KMS-11 (cell line): ENCODE data around the gene FAM168A.

Experiments
- H2AFZ ChIP-seq: fragments of 200-600 bp; sonication (generic); 2 replicates; pipeline ENCODE4 v1.6.1; 2016; ENCODE audit warnings: antibody characterized with exemption, mixed run types, low read depth
- H3K27ac ChIP-seq: fragments of 200-600 bp; sonication (generic); 2 replicates; pipeline ENCODE4 v1.6.1; 2016; ENCODE audit warnings: mild to moderate bottlenecking, mixed run types
- H3K27me3 ChIP-seq: fragments of 200-600 bp; sonication (generic); 2 replicates; pipeline ENCODE4 v1.6.1; 2017; ENCODE audit warnings: mild to moderate bottlenecking, low read depth, mixed run types, moderate library complexity; ENCODE audit not compliant: insufficient read depth
- H3K36me3 ChIP-seq: fragments of 200-600 bp; sonication (generic); 2 replicates; pipeline ENCODE4 v1.6.1; 2017; ENCODE audit warnings: mild to moderate bottlenecking, mixed run types; ENCODE audit not compliant: insufficient read depth
- H3K4me1 ChIP-seq: fragments of 200-600 bp; sonication (generic); 2 replicates; pipeline ENCODE4 v1.6.1; 2016; ENCODE audit warnings: mild to moderate bottlenecking, low read depth, mixed run types; ENCODE audit not compliant: poor library complexity, severe bottlenecking
- H3K4me2 ChIP-seq: fragments of 200-600 bp; sonication (generic); 2 replicates; pipeline ENCODE4 v1.7.0; 2016; ENCODE audit warnings: mild to moderate bottlenecking, mixed run types
- H3K4me3 ChIP-seq: fragments of 200-600 bp; sonication (generic); IDR thresholded peaks from 2 replicates; pipeline ENCODE4 v1.6.1; 2017; ENCODE audit warnings: low read depth, low read length, mixed read lengths; ENCODE audit not compliant: insufficient read depth
- H3K79me2 ChIP-seq: fragments of 200-600 bp; sonication (generic); 2 replicates; pipeline ENCODE4 v1.6.1; 2016; ENCODE audit warnings: low read depth, mixed run types; ENCODE audit not compliant: insufficient read depth
- H3K9ac ChIP-seq: fragments of 200-600 bp; sonication (generic); 2 replicates; pipeline ENCODE4 v1.6.1; 2016; ENCODE audit warnings: mild to moderate bottlenecking, mixed run types
- H4K20me1 ChIP-seq: fragments of 200-600 bp; sonication (generic); 2 replicates; pipeline ENCODE4 v1.6.1; 2016; ENCODE audit warnings: mild to moderate bottlenecking, mixed run types; ENCODE audit not compliant: insufficient read depth
- TF ChIP-seq, protein P1 (sequence below): fragments of 200-600 bp; sonication (generic); conservative IDR thresholded peaks from 2 replicates; pipeline ENCODE4 v1.6.1; 2017; ENCODE audit warnings: low read depth, mild to moderate bottlenecking, antibody characterized with exemption, low read length, moderate library complexity, mixed read lengths

FAM168A gene

DNA sequence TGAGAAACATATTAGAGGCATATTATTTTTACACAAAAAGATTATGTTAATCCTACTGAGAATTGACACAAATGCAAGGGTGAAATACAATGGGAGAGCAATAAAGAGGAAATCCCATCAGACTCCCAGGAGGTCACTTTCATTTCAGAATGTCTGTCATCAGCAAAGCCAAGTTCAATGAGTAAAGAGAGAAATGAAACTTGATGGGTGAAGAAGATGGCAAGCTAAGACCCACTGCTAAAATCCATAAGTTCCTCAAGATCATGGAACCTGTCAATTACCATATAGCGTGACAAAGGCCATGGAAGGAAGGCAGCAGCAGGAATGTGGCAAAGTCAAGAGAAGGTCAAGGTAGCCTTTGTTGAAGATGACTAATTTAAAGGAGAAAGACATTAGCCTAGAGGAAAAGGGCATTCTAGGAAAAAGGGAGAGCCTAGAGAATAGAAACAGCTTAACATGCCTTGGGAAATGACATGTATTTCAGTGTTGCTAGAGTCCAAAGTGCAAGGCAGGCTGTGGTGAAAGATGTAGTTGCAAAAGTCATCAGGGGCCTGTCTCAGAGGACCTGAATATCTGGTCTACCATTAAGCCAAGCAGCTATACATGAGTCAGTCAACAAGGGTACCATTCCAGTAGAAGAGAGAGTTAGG is 43.1 kb downstream of the FAM168A start:
- H3K27ac ChIP-seq: no peak overlapping the region
- no peak overlapping the region for H3K4me3 ChIP-seq
- TF ChIP-seq, protein P1, sequence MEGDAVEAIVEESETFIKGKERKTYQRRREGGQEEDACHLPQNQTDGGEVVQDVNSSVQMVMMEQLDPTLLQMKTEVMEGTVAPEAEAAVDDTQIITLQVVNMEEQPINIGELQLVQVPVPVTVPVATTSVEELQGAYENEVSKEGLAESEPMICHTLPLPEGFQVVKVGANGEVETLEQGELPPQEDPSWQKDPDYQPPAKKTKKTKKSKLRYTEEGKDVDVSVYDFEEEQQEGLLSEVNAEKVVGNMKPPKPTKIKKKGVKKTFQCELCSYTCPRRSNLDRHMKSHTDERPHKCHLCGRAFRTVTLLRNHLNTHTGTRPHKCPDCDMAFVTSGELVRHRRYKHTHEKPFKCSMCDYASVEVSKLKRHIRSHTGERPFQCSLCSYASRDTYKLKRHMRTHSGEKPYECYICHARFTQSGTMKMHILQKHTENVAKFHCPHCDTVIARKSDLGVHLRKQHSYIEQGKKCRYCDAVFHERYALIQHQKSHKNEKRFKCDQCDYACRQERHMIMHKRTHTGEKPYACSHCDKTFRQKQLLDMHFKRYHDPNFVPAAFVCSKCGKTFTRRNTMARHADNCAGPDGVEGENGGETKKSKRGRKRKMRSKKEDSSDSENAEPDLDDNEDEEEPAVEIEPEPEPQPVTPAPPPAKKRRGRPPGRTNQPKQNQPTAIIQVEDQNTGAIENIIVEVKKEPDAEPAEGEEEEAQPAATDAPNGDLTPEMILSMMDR: no peak
- no peaks in the 10 kb centered on the region for H3K27me3 ChIP-seq
- no peak overlapping the region for H3K4me2 ChIP-seq
- H3K9ac ChIP-seq: no peak overlapping the region
- H3K4me1 ChIP-seq: peaks cover 4% of the 10 kb centered on the region
- no peaks in the 10 kb centered on the region for H3K79me2 ChIP-seq
- no peaks in the 10 kb centered on the region for H3K36me3 ChIP-seq
- H4K20me1 ChIP-seq: no peaks in the 10 kb centered on the region
- H2AFZ ChIP-seq: no peak overlapping the region

DNA sequence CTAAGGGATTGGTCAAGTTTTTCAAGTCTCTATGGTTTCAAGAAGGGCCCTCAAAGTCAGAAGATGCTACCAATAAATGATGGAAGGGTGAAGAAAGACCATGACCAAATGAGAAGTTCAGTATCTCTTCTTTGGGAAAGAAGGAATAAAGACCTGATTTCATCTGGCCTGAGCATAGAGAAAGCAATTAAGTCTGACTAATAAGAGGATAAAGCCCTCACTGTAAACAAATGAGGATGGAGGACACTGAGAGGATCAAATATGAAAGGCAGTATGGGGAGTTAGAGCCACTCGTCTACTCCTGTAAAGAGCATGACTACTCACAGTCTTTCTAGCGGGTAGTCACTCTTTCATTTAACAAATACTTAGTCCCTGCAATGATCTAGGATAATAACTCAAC is 44.6 kb downstream of the FAM168A start:
- H4K20me1 ChIP-seq: no peaks in the 10 kb centered on the region
- no peak overlapping the region for H3K4me2 ChIP-seq
- H2AFZ ChIP-seq: no peak overlapping the region
- no peak overlapping the region for H3K9ac ChIP-seq
- no peak overlapping the region for H3K4me3 ChIP-seq
- no peaks in the 10 kb centered on the region for H3K27me3 ChIP-seq
- H3K79me2 ChIP-seq: no peaks in the 10 kb centered on the region
- H3K4me1 ChIP-seq: peaks cover 4% of the 10 kb centered on the region
- TF ChIP-seq, protein P1: no peak
- no peak overlapping the region for H3K27ac ChIP-seq
- H3K36me3 ChIP-seq: no peaks in the 10 kb centered on the region

DNA sequence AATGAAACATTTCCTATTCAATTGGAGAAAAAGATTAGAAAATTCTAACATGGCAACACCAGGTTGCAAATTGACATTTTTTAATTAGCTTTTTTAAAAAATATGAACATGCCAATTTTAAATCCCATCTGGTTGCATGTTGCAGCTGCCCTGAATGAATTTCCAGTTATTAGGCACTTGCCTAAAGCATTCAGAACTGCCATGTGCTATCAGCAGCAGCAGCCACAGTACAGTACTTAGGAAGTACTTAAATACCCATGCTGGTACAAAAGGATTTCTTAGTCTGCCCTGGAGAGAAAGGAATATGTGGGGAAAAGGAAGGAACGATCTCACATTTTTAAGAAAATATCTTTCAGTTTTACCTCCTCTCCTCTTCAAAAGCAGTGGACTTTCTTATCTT is 46.2 kb downstream of the FAM168A start:
- TF ChIP-seq, protein P1: no peak
- Histone ChIP-seq H3K4me3 (no peak overlapping the region), H3K4me2 (no peak overlapping the region), H3K79me2 (no peaks in the 10 kb centered on the region), H3K4me1 (peaks cover 4% of the 10 kb centered on the region), H3K9ac (no peak overlapping the region), H3K36me3 (no peaks in the 10 kb centered on the region), H2AFZ (no peak overlapping the region), H3K27ac (no peak overlapping the region), H3K27me3 (no peaks in the 10 kb centered on the region), H4K20me1 (no peaks in the 10 kb centered on the region)

DNA sequence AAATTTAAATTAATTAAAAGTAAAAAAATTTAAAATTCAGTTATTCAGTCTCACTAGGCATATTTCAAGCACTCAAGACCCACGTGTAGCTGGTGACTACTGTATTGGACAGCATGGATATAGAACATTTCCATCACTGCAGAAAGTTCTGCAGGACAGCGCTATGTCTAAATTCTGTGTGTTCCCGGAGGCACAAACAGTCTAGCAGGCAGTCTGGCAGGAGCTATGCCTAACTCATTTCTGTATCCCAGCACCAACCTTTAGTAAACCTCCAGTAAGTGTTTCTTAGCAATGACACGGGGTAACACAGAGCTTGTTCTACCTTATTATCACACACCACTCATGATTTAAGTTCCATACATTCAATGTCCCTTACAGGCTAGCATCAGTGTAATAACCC is 48.5 kb downstream of the FAM168A start:
- peaks cover 2% of the 10 kb centered on the region for H3K4me1 ChIP-seq
- no peaks in the 10 kb centered on the region for H3K79me2 ChIP-seq
- no peak overlapping the region for H3K27ac ChIP-seq
- H3K4me3 ChIP-seq: no peak overlapping the region
- no peaks in the 10 kb centered on the region for H3K36me3 ChIP-seq
- no peak overlapping the region for H2AFZ ChIP-seq
- no peaks in the 10 kb centered on the region for H3K27me3 ChIP-seq
- TF ChIP-seq, protein P1: no peak
- no peak overlapping the region for H3K4me2 ChIP-seq
- H3K9ac ChIP-seq: no peak overlapping the region
- H4K20me1 ChIP-seq: no peaks in the 10 kb centered on the region
